DND-41 (cell line): ENCODE results near the gene PLEKHA7.

ENCODE experiments used
- EZH2 ChIP-seq: IDR thresholded peaks from 3 replicates; pipeline ENCODE4 v1.6.1; 2012; ENCODE audit warnings: borderline replicate concordance, low read depth, mild to moderate bottlenecking, moderate library complexity, low read length, inconsistent platforms; ENCODE audit not compliant: severe bottlenecking
- TF ChIP-seq, protein P1 (sequence below): IDR thresholded peaks from 2 replicates; pipeline ENCODE4 v1.5.1; 2012; ENCODE audit warnings: borderline replicate concordance, low read length, moderate library complexity, mild to moderate bottlenecking; ENCODE audit not compliant: poor library complexity, severe bottlenecking; ENCODE audit errors: extremely low read depth

DNA sequence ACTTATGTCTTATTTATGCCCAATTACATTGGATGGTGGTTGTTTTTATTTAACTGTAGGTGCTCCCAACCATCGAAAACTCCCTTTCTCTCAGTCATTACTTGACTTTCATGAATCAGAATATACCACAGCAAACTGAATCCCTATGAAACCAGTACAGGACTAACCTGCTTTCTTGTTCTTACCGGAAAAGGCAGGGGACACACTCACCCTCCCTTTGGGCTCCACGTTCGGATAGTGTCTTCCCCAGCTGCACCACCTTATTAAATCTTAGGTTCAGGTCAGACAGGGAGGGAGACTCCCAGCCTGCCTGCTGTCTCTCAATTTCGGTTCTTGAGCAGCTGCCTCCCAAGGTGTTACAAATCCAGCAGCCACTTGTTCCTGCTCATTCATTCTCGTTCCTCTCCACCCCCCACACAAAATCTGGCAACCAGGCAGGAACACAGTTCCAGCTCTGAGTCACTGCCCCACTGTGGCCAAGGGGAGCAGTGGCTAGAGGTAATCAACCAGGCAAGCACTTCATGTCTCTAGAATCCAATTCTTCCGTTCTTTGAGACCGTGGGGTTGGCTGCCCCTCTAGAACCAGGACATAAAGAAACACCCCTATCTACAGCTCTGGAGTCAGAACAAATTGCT lies 133.0 kb downstream of the PLEKHA7 start:
- TF ChIP-seq, protein P1, sequence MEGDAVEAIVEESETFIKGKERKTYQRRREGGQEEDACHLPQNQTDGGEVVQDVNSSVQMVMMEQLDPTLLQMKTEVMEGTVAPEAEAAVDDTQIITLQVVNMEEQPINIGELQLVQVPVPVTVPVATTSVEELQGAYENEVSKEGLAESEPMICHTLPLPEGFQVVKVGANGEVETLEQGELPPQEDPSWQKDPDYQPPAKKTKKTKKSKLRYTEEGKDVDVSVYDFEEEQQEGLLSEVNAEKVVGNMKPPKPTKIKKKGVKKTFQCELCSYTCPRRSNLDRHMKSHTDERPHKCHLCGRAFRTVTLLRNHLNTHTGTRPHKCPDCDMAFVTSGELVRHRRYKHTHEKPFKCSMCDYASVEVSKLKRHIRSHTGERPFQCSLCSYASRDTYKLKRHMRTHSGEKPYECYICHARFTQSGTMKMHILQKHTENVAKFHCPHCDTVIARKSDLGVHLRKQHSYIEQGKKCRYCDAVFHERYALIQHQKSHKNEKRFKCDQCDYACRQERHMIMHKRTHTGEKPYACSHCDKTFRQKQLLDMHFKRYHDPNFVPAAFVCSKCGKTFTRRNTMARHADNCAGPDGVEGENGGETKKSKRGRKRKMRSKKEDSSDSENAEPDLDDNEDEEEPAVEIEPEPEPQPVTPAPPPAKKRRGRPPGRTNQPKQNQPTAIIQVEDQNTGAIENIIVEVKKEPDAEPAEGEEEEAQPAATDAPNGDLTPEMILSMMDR = no peak
- TF ChIP-seq EZH2 = no peak
